ENCODE measurements around the gene CTDSPL2. TPM values are rescaled to one million over a fixed set of nuclear protein-coding genes. Genes with fewer than 3 reads are reported as not detected.
"Not testable (repeated sequence)": the region's sequence is repeated elsewhere in the genome, so short reads cannot be mapped to it uniquely, and the experiment has no call there.

CTDSPL2 gene
- total RNA-seq, 4 donors from 2014 or later, result 52.0 to 84.8 (median 62.8) TPM

DNA sequence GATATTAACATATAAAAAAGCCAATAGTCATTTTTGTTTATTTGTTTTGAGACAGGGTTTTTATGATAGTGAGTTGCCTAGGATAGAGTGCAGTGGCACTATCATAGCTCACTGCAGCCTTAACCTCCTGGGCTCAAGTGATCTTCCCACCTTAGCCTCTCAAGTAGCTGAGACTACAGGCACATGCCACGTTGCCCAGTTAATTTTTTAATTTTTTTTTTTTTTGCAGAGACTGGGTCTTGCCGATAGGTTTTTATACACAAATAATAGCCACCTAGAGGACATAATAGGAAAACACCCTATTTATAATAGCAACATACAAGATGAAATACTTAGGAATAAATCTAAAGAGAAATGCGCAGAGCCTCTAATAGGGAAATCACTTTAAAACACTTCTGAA is 122.8 kb downstream of the CTDSPL2 start:
- Histone ChIP-seq H3K4me1 (peaks cover 0 to 11% (median 5%) of the 10 kb centered on the region in 4 donors), H3K27me3 (no peaks in the 10 kb centered on the region), H3K36me3 (peaks cover 0 to 38% (median 18%) of the 10 kb centered on the region in 4 donors), H3K4me3 (no peak overlapping the region), H3K9me3 (no peaks in the 10 kb centered on the region), H3K27ac (no peak overlapping the region)
- in situ Hi-C loops (cut with MboI; ENCODE audit: low pct_ligation_motif_present in 1 of 4, low pct_unique_long_range_greater_than_20kb in 1 of 4, low sequenced_read_pairs in 3 of 4) (no loop called here), intact Hi-C loops (cut with DNase I; ENCODE audit: low total_unique reads) (no loop called here)
- DNase-seq, result no peak
- no peak for TF ChIP-seq EP300 (IDR thresholded peaks at IDR 0.05; ENCODE audit: low read depth)
- TF ChIP-seq, protein P1, sequence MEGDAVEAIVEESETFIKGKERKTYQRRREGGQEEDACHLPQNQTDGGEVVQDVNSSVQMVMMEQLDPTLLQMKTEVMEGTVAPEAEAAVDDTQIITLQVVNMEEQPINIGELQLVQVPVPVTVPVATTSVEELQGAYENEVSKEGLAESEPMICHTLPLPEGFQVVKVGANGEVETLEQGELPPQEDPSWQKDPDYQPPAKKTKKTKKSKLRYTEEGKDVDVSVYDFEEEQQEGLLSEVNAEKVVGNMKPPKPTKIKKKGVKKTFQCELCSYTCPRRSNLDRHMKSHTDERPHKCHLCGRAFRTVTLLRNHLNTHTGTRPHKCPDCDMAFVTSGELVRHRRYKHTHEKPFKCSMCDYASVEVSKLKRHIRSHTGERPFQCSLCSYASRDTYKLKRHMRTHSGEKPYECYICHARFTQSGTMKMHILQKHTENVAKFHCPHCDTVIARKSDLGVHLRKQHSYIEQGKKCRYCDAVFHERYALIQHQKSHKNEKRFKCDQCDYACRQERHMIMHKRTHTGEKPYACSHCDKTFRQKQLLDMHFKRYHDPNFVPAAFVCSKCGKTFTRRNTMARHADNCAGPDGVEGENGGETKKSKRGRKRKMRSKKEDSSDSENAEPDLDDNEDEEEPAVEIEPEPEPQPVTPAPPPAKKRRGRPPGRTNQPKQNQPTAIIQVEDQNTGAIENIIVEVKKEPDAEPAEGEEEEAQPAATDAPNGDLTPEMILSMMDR (IDR thresholded peaks at IDR 0.05), result peak in 4 of 5 experiments; percentile 21 to 35 (median 28)
- 39 to 42% methylated on average over 3 of the region's 3 CpGs for WGBS, 2 donors (ENCODE audit: low coverage in 1 of 2)

- 90% methylated on average over 4 of the region's 4 CpGs for WGBS, 2 donors (ENCODE audit: low coverage in 1 of 2)
- Histone ChIP-seq H3K27ac (no peak overlapping the region), H3K36me3 (peaks cover 0 to 41% (median 20%) of the 10 kb centered on the region in 4 donors), H3K27me3 (no peaks in the 10 kb centered on the region), H3K4me1 (peaks cover 0 to 8% (median 4%) of the 10 kb centered on the region in 4 donors), H3K9me3 (no peaks in the 10 kb centered on the region), H3K4me3 (no peak overlapping the region)
- DNase-seq, result no peak
- in situ Hi-C loops (cut with MboI; ENCODE audit: low pct_ligation_motif_present in 1 of 4, low pct_unique_long_range_greater_than_20kb in 1 of 4, low sequenced_read_pairs in 3 of 4) (no loop called here), intact Hi-C loops (cut with DNase I; ENCODE audit: low total_unique reads) (no loop called here)
- TF ChIP-seq, protein P1 (IDR thresholded peaks at IDR 0.05), result no peak
- TF ChIP-seq POLR2A (IDR thresholded peaks at IDR 0.05) (no peak), POLR2AphosphoS5 (IDR thresholded peaks at IDR 0.05) (no peak), EP300 (IDR thresholded peaks at IDR 0.05; ENCODE audit: low read depth) (no peak)
Measured at GRCh38 chr15:44550734-44551133, 123.3 kb downstream of the CTDSPL2 start.

GRCh38 chr15:44554934-44555723 is 127.7 kb downstream of the CTDSPL2 start:
- H3K36me3 ChIP-seq, result peaks cover 0 to 70% (median 36%) of the 10 kb centered on the region in 4 donors
- H3K4me3 ChIP-seq, result no peak overlapping the region
- no peaks in the 10 kb centered on the region for H3K4me1 ChIP-seq
- no peak overlapping the region for H3K27ac ChIP-seq
- in situ Hi-C loops (cut with MboI; ENCODE audit: low pct_ligation_motif_present in 1 of 4, low pct_unique_long_range_greater_than_20kb in 1 of 4, low sequenced_read_pairs in 3 of 4) (no loop called here), intact Hi-C loops (cut with DNase I; ENCODE audit: low total_unique reads) (no loop called here)
- TF ChIP-seq POLR2A (IDR thresholded peaks at IDR 0.05), result no peak
- TF ChIP-seq EP300 (IDR thresholded peaks at IDR 0.05; ENCODE audit: low read depth), result no peak
- TF ChIP-seq, protein P1 (IDR thresholded peaks at IDR 0.05), result no peak
- no peak for TF ChIP-seq POLR2AphosphoS5 (IDR thresholded peaks at IDR 0.05)
- H3K27me3 ChIP-seq, result no peaks in the 10 kb centered on the region
- DNase-seq, result no peak
- WGBS, 2 donors (ENCODE audit: low coverage in 1 of 2), result 87 to 92% methylated on average over 4 of the region's 4 CpGs
- no peaks in the 10 kb centered on the region for H3K9me3 ChIP-seq

DNA sequence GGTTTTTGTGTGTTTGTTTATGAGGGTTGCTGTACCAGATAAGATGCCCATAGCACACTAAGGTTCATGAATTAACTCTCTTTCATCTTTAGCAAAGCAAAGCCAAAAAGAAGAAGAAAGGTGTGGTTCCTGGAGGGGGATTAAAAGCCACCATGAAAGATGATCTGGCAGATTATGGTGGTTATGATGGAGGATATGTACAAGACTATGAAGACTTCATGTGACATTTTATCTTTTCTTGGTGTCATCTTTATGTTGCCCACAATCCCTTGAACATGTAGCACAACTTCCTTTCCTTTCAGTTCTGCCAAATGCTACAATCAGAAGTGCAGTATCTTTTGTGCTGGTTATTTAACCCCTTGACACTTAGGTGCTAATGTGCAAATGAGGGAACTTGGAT is 133.5 kb downstream of the CTDSPL2 start:
- DNase-seq, H3K9me3 ChIP-seq: not testable (repeated sequence)
- H3K36me3 ChIP-seq, result peaks cover 2 to 80% (median 40%) of the 10 kb centered on the region in 4 donors

More for the DNA sequence above, 133.5 kb downstream of the CTDSPL2 start:
- H3K4me3 ChIP-seq; H3K4me1 ChIP-seq; H3K27me3 ChIP-seq; intact Hi-C loops (cut with DNase I; ENCODE audit: low total_unique reads); H3K27ac ChIP-seq; in situ Hi-C loops (cut with MboI; ENCODE audit: low pct_ligation_motif_present in 1 of 4, low pct_unique_long_range_greater_than_20kb in 1 of 4, low sequenced_read_pairs in 3 of 4): not testable (repeated sequence)

Data from transverse colon (tissue), 4 donors.